GM23338 (cell line): Measurements from ENCODE around the gene ADCY1. TPM values are rescaled to one million over a fixed set of nuclear protein-coding genes. Genes with fewer than 3 reads are reported as not detected.

ENCODE experiments used
- ATAC-seq: fragments of 200-7000 bp; cut with Tn5 transposase; 3 replicates; pipeline ENCODE4 v1.9.1; 2020
- DNase-seq: peaks from one replicate; pipeline ENCODE4 v3.0.0-alpha.2; 2015; ENCODE audit warnings: low spot score
- H2AFZ ChIP-seq: fragments of 200-600 bp; sonication (generic); 2 replicates; pipeline ENCODE4 v1.8.0; 2016; ENCODE audit warnings: antibody characterized with exemption, mild to moderate bottlenecking, moderate library complexity
- H3F3A ChIP-seq: fragments of 200-600 bp; sonication (generic); replicated peaks from 2 replicates; pipeline ENCODE4 v1.8.0; 2017; ENCODE audit warnings: antibody characterized with exemption, mixed run types, low read depth
- H3K27ac ChIP-seq: fragments of 200-600 bp; sonication (generic); 2 replicates; pipeline ENCODE4 v1.6.1; 2016; ENCODE audit warnings: low read depth
- H3K27me3 ChIP-seq: fragments of 200-600 bp; sonication (generic); 2 replicates; pipeline ENCODE4 v1.8.0; 2016; ENCODE audit warnings: mild to moderate bottlenecking, mixed run types, moderate library complexity; ENCODE audit not compliant: insufficient read depth
- H3K36me3 ChIP-seq: fragments of 200-600 bp; sonication (generic); 2 replicates; pipeline ENCODE4 v1.8.0; 2016; ENCODE audit warnings: mild to moderate bottlenecking; ENCODE audit not compliant: insufficient read depth
- H3K4me1 ChIP-seq: fragments of 200-600 bp; sonication (generic); 2 replicates; pipeline ENCODE4 v1.8.0; 2016; ENCODE audit warnings: mild to moderate bottlenecking, moderate library complexity; ENCODE audit not compliant: insufficient read depth
- H3K4me2 ChIP-seq: fragments of 200-600 bp; sonication (generic); 2 replicates; pipeline ENCODE4 v1.7.1; 2017; ENCODE audit warnings: mixed run types
- H3K4me3 ChIP-seq: fragments of 200-600 bp; sonication (generic); 2 replicates; pipeline ENCODE4 v1.6.1; 2016; ENCODE audit warnings: mixed run types
- H3K79me2 ChIP-seq: fragments of 200-600 bp; sonication (generic); replicated peaks from 2 replicates; pipeline ENCODE4 v1.8.0; 2017; ENCODE audit warnings: mild to moderate bottlenecking; ENCODE audit not compliant: insufficient read depth
- H3K9me2 ChIP-seq: fragments of 200-600 bp; sonication (generic); 2 replicates; pipeline ENCODE4 v1.8.0; 2017; ENCODE audit not compliant: insufficient read depth
- H4K20me1 ChIP-seq: fragments of 200-600 bp; sonication (generic); replicated peaks from 2 replicates; pipeline ENCODE4 v1.8.0; 2017; ENCODE audit warnings: mild to moderate bottlenecking; ENCODE audit not compliant: insufficient read depth
- H3K27ac Mint-ChIP-seq: 2 replicates; pipeline ENCODE4 v1.8.0; 2020; ENCODE audit warnings: inconsistent platforms, mild to moderate bottlenecking, moderate library complexity, mixed read lengths
- H3K27me3 Mint-ChIP-seq: 3 replicates; pipeline ENCODE4 v1.8.0; 2022; ENCODE audit warnings: low read depth, mild to moderate bottlenecking, moderate library complexity, mixed read lengths, inconsistent platforms; ENCODE audit not compliant: insufficient read depth, poor library complexity
- H3K36me3 Mint-ChIP-seq: 3 replicates; pipeline ENCODE4 v1.8.0; 2021; ENCODE audit warnings: low read depth, mild to moderate bottlenecking, inconsistent platforms, moderate library complexity, mixed read lengths
- H3K4me1 Mint-ChIP-seq: 3 replicates; pipeline ENCODE4 v1.8.0; 2020; ENCODE audit warnings: mild to moderate bottlenecking, inconsistent platforms, mixed read lengths
- H3K4me3 Mint-ChIP-seq: 3 replicates; pipeline ENCODE4 v1.8.0; 2021; ENCODE audit warnings: moderate library complexity, mild to moderate bottlenecking, inconsistent platforms, mixed read lengths
- H3K9me3 Mint-ChIP-seq: 3 replicates; pipeline ENCODE4 v1.8.0; 2020; ENCODE audit warnings: moderate library complexity, mild to moderate bottlenecking, inconsistent platforms, mixed read lengths
- EZH2 ChIP-seq: fragments of 200-600 bp; sonication (generic); IDR thresholded peaks from one replicate; pipeline ENCODE4 v1.8.0; 2017; ENCODE audit warnings: antibody characterized with exemption, mild to moderate bottlenecking, low read depth; ENCODE audit not compliant: unreplicated experiment
- EZH2phosphoT487 ChIP-seq: fragments of 200-600 bp; sonication (generic); IDR thresholded peaks from one replicate; pipeline ENCODE4 v1.8.1; 2018; ENCODE audit warnings: antibody characterized with exemption; ENCODE audit not compliant: unreplicated experiment
- NANOG ChIP-seq: IDR thresholded peaks from 2 replicates; pipeline ENCODE4 v1.6.1; 2016; ENCODE audit warnings: antibody characterized with exemption, borderline replicate concordance
- POLR2AphosphoS5 ChIP-seq: IDR thresholded peaks from 2 replicates; pipeline ENCODE4 v1.6.1; 2016; ENCODE audit warnings: antibody characterized with exemption, low read depth
- STAT1 ChIP-seq: IDR thresholded peaks from one replicate; pipeline ENCODE4 v1.6.1; 2016; ENCODE audit warnings: antibody characterized with exemption; ENCODE audit not compliant: unreplicated experiment
- ZNF114 ChIP-seq: fragments of 250-450 bp; sonication (Bioruptor Pico); IDR thresholded peaks from 2 replicates; pipeline ENCODE4 v1.5.0; 2020; ENCODE audit warnings: mild to moderate bottlenecking, moderate library complexity
- polyA plus RNA-seq: library from polyadenylated mRNA; unstranded; fragments of >200 nt; fragmentation: Nextera tagmentation; extraction: Ambion mirVana; gene quantifications from 2 replicates; pipeline ENCODE4 v1.2.1, GENCODE V29; 2016
- total RNA-seq: library from RNA; depleted of rRNA; stranded (reverse); fragments of >200 nt; shearing (Covaris generic); gene quantifications from 2 replicates; pipeline ENCODE4 v1.2.3, GENCODE V29; 2014
- TF ChIP-seq, protein P1 (sequence below): fragments of 250-450 bp; sonication (Bioruptor Pico); IDR thresholded peaks from 2 replicates; pipeline ENCODE4 v1.5.0; 2020; ENCODE audit warnings: mild to moderate bottlenecking, moderate library complexity
- TF ChIP-seq, protein P2 (sequence below): IDR thresholded peaks from 2 replicates; pipeline ENCODE4 v1.6.1; 2016; ENCODE audit warnings: antibody characterized with exemption
- TF ChIP-seq, protein P3 (sequence below): IDR thresholded peaks from one replicate; pipeline ENCODE4 v1.6.1; 2018; ENCODE audit warnings: antibody characterized with exemption; ENCODE audit not compliant: unreplicated experiment
- TF ChIP-seq, protein P4 (sequence below), 2 experiments: fragments of 200-600 bp in 1 of 2; sonication (generic) in 1 of 2; conservative IDR thresholded peaks; 2 replicates each; pipeline versions ENCODE4 v1.5.1 to v1.6.1; 2016 to 2017; ENCODE audit warnings: antibody characterized with exemption in 2 of 2, low read depth in 2 of 2, mild to moderate bottlenecking in 2 of 2, moderate library complexity in 1 of 2

The ADCY1 gene
- total and polyA plus RNA-seq, 2 experiments from 2014 or later: 2.3 to 18.7 TPM

DNA sequence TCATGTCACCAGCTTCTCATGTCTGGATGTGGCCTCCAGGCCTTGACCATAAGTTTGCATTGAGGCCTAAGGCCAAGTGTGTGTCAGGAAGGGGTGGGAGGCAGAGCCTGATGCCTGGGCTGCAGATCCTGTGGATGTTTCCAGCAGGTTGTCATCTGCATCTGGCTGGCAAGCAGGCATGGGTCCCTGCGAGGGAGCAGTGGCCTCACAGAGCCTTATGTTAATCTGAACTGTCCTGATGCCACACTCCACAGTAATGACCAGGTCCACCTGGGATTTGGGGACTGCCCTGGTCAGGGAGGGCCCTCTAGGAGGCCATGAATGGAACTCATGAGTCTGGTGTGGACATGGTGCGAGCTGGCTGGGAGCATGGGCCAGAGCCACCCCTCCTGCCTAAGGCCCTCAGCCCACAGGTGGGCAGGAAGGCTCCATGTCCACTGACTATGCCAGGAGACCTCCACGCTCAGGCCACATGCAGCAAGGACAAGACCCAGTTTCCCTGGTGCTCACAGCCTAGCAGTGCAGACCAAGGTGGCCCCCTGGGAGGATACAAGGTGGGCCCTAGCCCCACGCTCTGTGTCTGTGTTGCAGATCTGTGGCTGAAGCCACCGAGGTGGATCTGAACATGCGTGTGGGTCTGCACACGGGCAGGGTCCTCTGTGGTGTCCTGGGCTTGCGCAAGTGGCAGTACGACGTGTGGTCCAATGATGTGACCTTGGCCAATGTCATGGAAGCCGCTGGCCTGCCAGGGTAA lies 83.1 kb downstream of the ADCY1 start (continued):
- TF ChIP-seq, protein P1, sequence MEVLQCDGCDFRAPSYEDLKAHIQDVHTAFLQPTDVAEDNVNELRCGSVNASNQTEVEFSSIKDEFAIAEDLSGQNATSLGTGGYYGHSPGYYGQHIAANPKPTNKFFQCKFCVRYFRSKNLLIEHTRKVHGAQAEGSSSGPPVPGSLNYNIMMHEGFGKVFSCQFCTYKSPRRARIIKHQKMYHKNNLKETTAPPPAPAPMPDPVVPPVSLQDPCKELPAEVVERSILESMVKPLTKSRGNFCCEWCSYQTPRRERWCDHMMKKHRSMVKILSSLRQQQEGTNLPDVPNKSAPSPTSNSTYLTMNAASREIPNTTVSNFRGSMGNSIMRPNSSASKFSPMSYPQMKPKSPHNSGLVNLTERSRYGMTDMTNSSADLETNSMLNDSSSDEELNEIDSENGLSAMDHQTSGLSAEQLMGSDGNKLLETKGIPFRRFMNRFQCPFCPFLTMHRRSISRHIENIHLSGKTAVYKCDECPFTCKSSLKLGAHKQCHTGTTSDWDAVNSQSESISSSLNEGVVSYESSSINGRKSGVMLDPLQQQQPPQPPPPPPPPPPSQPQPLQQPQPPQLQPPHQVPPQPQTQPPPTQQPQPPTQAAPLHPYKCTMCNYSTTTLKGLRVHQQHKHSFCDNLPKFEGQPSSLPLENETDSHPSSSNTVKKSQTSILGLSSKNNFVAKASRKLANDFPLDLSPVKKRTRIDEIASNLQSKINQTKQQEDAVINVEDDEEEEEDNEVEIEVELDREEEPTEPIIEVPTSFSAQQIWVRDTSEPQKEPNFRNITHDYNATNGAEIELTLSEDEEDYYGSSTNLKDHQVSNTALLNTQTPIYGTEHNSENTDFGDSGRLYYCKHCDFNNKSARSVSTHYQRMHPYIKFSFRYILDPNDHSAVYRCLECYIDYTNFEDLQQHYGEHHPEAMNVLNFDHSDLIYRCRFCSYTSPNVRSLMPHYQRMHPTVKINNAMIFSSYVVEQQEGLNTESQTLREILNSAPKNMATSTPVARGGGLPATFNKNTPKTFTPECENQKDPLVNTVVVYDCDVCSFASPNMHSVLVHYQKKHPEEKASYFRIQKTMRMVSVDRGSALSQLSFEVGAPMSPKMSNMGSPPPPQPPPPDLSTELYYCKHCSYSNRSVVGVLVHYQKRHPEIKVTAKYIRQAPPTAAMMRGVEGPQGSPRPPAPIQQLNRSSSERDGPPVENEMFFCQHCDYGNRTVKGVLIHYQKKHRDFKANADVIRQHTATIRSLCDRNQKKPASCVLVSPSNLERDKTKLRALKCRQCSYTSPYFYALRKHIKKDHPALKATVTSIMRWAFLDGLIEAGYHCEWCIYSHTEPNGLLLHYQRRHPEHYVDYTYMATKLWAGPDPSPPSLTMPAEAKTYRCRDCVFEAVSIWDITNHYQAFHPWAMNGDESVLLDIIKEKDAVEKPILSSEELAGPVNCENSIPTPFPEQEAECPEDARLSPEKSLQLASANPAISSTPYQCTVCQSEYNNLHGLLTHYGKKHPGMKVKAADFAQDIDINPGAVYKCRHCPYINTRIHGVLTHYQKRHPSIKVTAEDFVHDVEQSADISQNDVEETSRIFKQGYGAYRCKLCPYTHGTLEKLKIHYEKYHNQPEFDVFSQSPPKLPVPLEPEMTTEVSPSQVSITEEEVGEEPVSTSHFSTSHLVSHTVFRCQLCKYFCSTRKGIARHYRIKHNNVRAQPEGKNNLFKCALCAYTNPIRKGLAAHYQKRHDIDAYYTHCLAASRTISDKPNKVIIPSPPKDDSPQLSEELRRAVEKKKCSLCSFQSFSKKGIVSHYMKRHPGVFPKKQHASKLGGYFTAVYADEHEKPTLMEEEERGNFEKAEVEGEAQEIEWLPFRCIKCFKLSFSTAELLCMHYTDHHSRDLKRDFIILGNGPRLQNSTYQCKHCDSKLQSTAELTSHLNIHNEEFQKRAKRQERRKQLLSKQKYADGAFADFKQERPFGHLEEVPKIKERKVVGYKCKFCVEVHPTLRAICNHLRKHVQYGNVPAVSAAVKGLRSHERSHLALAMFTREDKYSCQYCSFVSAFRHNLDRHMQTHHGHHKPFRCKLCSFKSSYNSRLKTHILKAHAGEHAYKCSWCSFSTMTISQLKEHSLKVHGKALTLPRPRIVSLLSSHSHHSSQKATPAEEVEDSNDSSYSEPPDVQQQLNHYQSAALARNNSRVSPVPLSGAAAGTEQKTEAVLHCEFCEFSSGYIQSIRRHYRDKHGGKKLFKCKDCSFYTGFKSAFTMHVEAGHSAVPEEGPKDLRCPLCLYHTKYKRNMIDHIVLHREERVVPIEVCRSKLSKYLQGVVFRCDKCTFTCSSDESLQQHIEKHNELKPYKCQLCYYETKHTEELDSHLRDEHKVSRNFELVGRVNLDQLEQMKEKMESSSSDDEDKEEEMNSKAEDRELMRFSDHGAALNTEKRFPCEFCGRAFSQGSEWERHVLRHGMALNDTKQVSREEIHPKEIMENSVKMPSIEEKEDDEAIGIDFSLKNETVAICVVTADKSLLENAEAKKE: no peak

DNA sequence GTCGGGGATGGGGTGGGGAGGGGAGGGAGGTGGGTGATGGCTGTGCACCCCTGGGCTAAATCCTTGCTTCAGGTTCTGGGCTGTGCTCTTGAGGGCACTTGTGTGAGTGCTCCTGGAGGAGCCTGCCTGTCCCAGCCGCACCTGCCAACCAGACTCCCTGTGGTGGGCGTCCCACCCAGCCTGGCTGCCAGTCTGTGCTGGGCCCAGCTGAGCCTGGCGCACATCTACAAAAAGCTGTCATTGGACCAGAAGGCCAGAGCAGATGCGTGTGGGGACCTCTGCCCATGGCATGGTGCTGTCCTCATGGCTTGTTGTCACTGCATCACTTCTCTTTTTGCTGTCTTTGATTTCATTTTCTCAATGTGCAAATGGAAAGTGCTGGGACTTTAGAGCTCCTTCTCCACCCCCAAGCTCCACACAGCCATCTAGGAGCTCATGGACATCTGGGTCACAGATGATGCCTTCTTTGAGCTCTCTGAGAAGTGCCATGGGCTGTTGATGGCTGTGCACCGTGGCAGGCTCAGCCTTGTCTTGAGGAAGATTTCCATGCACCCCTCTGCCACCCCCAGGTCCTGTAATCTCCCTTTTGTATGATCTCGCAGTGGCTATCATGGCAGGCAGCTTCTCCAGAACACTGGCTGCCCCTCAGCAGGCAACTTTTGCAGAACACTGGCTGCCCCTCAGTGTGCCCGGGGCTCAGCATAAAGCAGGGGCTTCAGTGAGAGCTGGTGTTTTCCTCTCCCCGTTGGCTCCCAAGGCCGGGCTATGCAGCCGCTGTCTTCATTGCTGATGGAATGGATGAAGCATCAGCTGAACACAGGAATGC lies 83.9 kb downstream of the ADCY1 start:
- Histone ChIP-seq H3K36me3 (no peaks in the 10 kb centered on the region), H2AFZ (no peak overlapping the region), H3K79me2 (no peaks in the 10 kb centered on the region), H3K4me2 (no peak overlapping the region), H3K9me2 (no peaks in the 10 kb centered on the region), H4K20me1 (no peaks in the 10 kb centered on the region), H3K4me1 (no peaks in the 10 kb centered on the region), H3F3A (no peaks in the 10 kb centered on the region), H3K27me3 (no peaks in the 10 kb centered on the region), H3K27ac (no peak overlapping the region), H3K4me3 (no peak overlapping the region)
- H3K27ac Mint-ChIP-seq: no peak overlapping the region
- peaks cover 2% of the 10 kb centered on the region; the same call in 2 of the 3 replicates for H3K9me3 Mint-ChIP-seq
- peaks cover 3% of the 10 kb centered on the region; the same call in 2 of the 3 replicates for H3K36me3 Mint-ChIP-seq
- ATAC-seq (no peak), DNase-seq (no peak)
- H3K4me1 Mint-ChIP-seq: no peaks in the 10 kb centered on the region
- no peak overlapping the region for H3K4me3 Mint-ChIP-seq
- H3K27me3 Mint-ChIP-seq: peaks cover 16% of the 10 kb centered on the region
- TF ChIP-seq ZNF114 (CRISPR knock-in tag) (no peak), NANOG (no peak), EZH2phosphoT487 (no peak), STAT1 (no peak), POLR2AphosphoS5 (no peak), EZH2 (no peak)
- TF ChIP-seq, protein P2, sequence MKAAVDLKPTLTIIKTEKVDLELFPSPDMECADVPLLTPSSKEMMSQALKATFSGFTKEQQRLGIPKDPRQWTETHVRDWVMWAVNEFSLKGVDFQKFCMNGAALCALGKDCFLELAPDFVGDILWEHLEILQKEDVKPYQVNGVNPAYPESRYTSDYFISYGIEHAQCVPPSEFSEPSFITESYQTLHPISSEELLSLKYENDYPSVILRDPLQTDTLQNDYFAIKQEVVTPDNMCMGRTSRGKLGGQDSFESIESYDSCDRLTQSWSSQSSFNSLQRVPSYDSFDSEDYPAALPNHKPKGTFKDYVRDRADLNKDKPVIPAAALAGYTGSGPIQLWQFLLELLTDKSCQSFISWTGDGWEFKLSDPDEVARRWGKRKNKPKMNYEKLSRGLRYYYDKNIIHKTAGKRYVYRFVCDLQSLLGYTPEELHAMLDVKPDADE: no peak
- TF ChIP-seq, protein P3, sequence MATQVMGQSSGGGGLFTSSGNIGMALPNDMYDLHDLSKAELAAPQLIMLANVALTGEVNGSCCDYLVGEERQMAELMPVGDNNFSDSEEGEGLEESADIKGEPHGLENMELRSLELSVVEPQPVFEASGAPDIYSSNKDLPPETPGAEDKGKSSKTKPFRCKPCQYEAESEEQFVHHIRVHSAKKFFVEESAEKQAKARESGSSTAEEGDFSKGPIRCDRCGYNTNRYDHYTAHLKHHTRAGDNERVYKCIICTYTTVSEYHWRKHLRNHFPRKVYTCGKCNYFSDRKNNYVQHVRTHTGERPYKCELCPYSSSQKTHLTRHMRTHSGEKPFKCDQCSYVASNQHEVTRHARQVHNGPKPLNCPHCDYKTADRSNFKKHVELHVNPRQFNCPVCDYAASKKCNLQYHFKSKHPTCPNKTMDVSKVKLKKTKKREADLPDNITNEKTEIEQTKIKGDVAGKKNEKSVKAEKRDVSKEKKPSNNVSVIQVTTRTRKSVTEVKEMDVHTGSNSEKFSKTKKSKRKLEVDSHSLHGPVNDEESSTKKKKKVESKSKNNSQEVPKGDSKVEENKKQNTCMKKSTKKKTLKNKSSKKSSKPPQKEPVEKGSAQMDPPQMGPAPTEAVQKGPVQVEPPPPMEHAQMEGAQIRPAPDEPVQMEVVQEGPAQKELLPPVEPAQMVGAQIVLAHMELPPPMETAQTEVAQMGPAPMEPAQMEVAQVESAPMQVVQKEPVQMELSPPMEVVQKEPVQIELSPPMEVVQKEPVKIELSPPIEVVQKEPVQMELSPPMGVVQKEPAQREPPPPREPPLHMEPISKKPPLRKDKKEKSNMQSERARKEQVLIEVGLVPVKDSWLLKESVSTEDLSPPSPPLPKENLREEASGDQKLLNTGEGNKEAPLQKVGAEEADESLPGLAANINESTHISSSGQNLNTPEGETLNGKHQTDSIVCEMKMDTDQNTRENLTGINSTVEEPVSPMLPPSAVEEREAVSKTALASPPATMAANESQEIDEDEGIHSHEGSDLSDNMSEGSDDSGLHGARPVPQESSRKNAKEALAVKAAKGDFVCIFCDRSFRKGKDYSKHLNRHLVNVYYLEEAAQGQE: no peak
- TF ChIP-seq, protein P4, sequence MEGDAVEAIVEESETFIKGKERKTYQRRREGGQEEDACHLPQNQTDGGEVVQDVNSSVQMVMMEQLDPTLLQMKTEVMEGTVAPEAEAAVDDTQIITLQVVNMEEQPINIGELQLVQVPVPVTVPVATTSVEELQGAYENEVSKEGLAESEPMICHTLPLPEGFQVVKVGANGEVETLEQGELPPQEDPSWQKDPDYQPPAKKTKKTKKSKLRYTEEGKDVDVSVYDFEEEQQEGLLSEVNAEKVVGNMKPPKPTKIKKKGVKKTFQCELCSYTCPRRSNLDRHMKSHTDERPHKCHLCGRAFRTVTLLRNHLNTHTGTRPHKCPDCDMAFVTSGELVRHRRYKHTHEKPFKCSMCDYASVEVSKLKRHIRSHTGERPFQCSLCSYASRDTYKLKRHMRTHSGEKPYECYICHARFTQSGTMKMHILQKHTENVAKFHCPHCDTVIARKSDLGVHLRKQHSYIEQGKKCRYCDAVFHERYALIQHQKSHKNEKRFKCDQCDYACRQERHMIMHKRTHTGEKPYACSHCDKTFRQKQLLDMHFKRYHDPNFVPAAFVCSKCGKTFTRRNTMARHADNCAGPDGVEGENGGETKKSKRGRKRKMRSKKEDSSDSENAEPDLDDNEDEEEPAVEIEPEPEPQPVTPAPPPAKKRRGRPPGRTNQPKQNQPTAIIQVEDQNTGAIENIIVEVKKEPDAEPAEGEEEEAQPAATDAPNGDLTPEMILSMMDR (conservative IDR thresholded peaks at IDR 0.05; ENCODE audit: low read depth in 2 of 2): no peak
